SJCRH30 (cell line): ENCODE results near the gene POLR1G. TPM values are rescaled to one million over a fixed set of nuclear protein-coding genes. Genes with fewer than 3 reads are reported as not detected.
A peak's percentile ranks its signal among the peaks of the same experiment; 100 is the strongest.
"Not testable (repeated sequence)": the region's sequence is repeated elsewhere in the genome, so short reads cannot be mapped to it uniquely, and the experiment has no call there.

Experiments
- DNase-seq, 2 experiments: peaks; one replicate each; pipeline ENCODE4 v3.0.0-alpha.2; 2015 to 2020
- H3K27ac ChIP-seq: fragments of 250-450 bp; sonication (Bioruptor Pico); 2 replicates; pipeline ENCODE4 v1.5.1; 2020; ENCODE audit warnings: mild to moderate bottlenecking, moderate library complexity
- H3K27me3 ChIP-seq: fragments of 250-450 bp; sonication (Bioruptor Pico); 2 replicates; pipeline ENCODE4 v1.5.1; 2020; ENCODE audit warnings: mild to moderate bottlenecking, moderate library complexity
- H3K36me3 ChIP-seq: fragments of 250-450 bp; sonication (Bioruptor Pico); 2 replicates; pipeline ENCODE4 v1.5.1; 2020; ENCODE audit warnings: mild to moderate bottlenecking, moderate library complexity
- H3K4me1 ChIP-seq: fragments of 250-450 bp; sonication (Bioruptor Pico); 2 replicates; pipeline ENCODE4 v1.5.1; 2020; ENCODE audit warnings: mild to moderate bottlenecking, moderate library complexity
- H3K4me3 ChIP-seq: fragments of 250-450 bp; sonication (Bioruptor Pico); 2 replicates; pipeline ENCODE4 v1.5.1; 2020; ENCODE audit warnings: mild to moderate bottlenecking, moderate library complexity
- H3K9me3 ChIP-seq: fragments of 250-450 bp; sonication (Bioruptor Pico); replicated peaks from 2 replicates; pipeline ENCODE4 v1.5.1; 2020; ENCODE audit warnings: mild to moderate bottlenecking, moderate library complexity
- total RNA-seq: library from RNA; depleted of rRNA; stranded (reverse); fragments of >200 nt; shearing (Covaris generic); gene quantifications from 2 replicates; pipeline ENCODE4 v1.2.3, GENCODE V29; 2014

POLR1G gene
- total RNA-seq, 1 experiment from 2014 or later: 21.8 TPM

GRCh38 chr19:45423033-45423588 lies 16.7 kb downstream of the POLR1G start:
- Histone ChIP-seq H3K27me3 (no peaks in the 10 kb centered on the region), H3K36me3 (no peaks in the 10 kb centered on the region), H3K9me3 (no peaks in the 10 kb centered on the region), H3K4me3 (peak overlapping the region; percentile 53), H3K4me1 (peaks cover 14% of the 10 kb centered on the region), H3K27ac (peak overlapping the region; percentile 80; the same call in 1 of the 2 replicates)
- DNase-seq: no peak

- Histone ChIP-seq H3K4me3 (peak within 1 kb of the TSS; percentile 53), H3K9me3 (no peaks in the 10 kb centered on the region), H3K27me3 (peaks cover 4% of the 10 kb centered on the region; the same call in 1 of the 2 replicates), H3K4me1 (peaks cover 13% of the 10 kb centered on the region), H3K36me3 (no peaks in the 10 kb centered on the region), H3K27ac (peak within 1 kb of the TSS; percentile 80)
- DNase-seq: peak; percentile 98
Observed at GRCh38 chr19:45423589-45424190, 17.2 kb downstream of the POLR1G start, which contains the start of gene ERCC1. Gene ERCC1, minus strand, starts transcription at chr19:45423917. Its CDS starts 543 bp downstream, at chr19:45423374.

GRCh38 chr19:45424191-45425058 lies 18.0 kb downstream of the POLR1G start:
- Histone ChIP-seq H3K27ac (peak overlapping the region; percentile 80), H3K4me3 (peak overlapping the region; percentile 53), H3K9me3 (no peaks in the 10 kb centered on the region), H3K27me3 (peaks cover 11% of the 10 kb centered on the region), H3K36me3 (no peaks in the 10 kb centered on the region), H3K4me1 (peaks cover 5% of the 10 kb centered on the region)
- DNase-seq: peak; percentile 83

- no peaks in the 10 kb centered on the region for H3K36me3 ChIP-seq
- H3K27ac ChIP-seq: no peak overlapping the region
- peak overlapping the region; percentile 49 for H3K4me3 ChIP-seq
- no peaks in the 10 kb centered on the region; the same call in none of the 2 replicates for H3K4me1 ChIP-seq
- no peaks in the 10 kb centered on the region for H3K9me3 ChIP-seq
- H3K27me3 ChIP-seq: peaks cover 13% of the 10 kb centered on the region
- DNase-seq: peak; percentile 37 to 51
Observed at GRCh38 chr19:45428384-45429231, 22.2 kb downstream of the POLR1G start.

- H3K9me3 ChIP-seq, DNase-seq, H3K4me1 ChIP-seq, H3K4me3 ChIP-seq, H3K27ac ChIP-seq, H3K36me3 ChIP-seq: not testable (repeated sequence)
- peaks cover 13% of the 10 kb centered on the region for H3K27me3 ChIP-seq
Observed at GRCh38 chr19:45429896-45430295, 23.5 kb downstream of the POLR1G start.

GRCh38 chr19:45431008-45431407 lies 24.6 kb downstream of the POLR1G start:
- not testable (repeated sequence) for H3K4me1 ChIP-seq, H3K36me3 ChIP-seq, H3K9me3 ChIP-seq, H3K27ac ChIP-seq, H3K4me3 ChIP-seq, DNase-seq
- H3K27me3 ChIP-seq: peaks cover 13% of the 10 kb centered on the region

- H3K4me1 ChIP-seq: not testable (repeated sequence)
Observed at GRCh38 chr19:45432543-45432942, 26.1 kb downstream of the POLR1G start.

GRCh38 chr19:45437328-45437727 lies 30.9 kb downstream of the POLR1G start:
- Histone ChIP-seq H3K4me1 (peaks cover 3% of the 10 kb centered on the region; the same call in 1 of the 2 replicates), H3K27ac (no peak overlapping the region), H3K36me3 (no peaks in the 10 kb centered on the region), H3K4me3 (no peak overlapping the region), H3K27me3 (no peaks in the 10 kb centered on the region), H3K9me3 (peaks cover 3% of the 10 kb centered on the region)
- no peak for DNase-seq

More at GRCh38 chr19:45432543-45432942, 26.1 kb downstream of the POLR1G start:
- not testable (repeated sequence) for DNase-seq, H3K4me3 ChIP-seq, H3K36me3 ChIP-seq, H3K27ac ChIP-seq, H3K9me3 ChIP-seq
- peaks cover 13% of the 10 kb centered on the region for H3K27me3 ChIP-seq

GRCh38 chr19:45439190-45439568 lies 32.7 kb downstream of the POLR1G start:
- no peak for DNase-seq
- peaks cover 9% of the 10 kb centered on the region; the same call in 1 of the 2 replicates for H3K4me1 ChIP-seq
- no peaks in the 10 kb centered on the region for H3K36me3 ChIP-seq
- H3K27me3 ChIP-seq: no peaks in the 10 kb centered on the region
- H3K9me3 ChIP-seq: peaks cover 3% of the 10 kb centered on the region
- peak overlapping the region; percentile 65 for H3K4me3 ChIP-seq
- H3K27ac ChIP-seq: peak overlapping the region; percentile 52; the same call in 1 of the 2 replicates

- peak overlapping the region; percentile 65 for H3K4me3 ChIP-seq
- peak overlapping the region; percentile 52; the same call in 1 of the 2 replicates for H3K27ac ChIP-seq
- no peaks in the 10 kb centered on the region for H3K36me3 ChIP-seq
- peak; percentile 86 to 87 for DNase-seq
- peaks cover 9% of the 10 kb centered on the region; the same call in 1 of the 2 replicates for H3K4me1 ChIP-seq
- peaks cover 3% of the 10 kb centered on the region for H3K9me3 ChIP-seq
- H3K27me3 ChIP-seq: no peaks in the 10 kb centered on the region
Observed at GRCh38 chr19:45439569-45440258, 33.3 kb downstream of the POLR1G start.

- H3K9me3 ChIP-seq: peaks cover 3% of the 10 kb centered on the region
- H3K36me3 ChIP-seq: no peaks in the 10 kb centered on the region
- H3K4me3 ChIP-seq: peak overlapping the region; percentile 65
- H3K27me3 ChIP-seq: no peaks in the 10 kb centered on the region
- peaks cover 13% of the 10 kb centered on the region; the same call in 1 of the 2 replicates for H3K4me1 ChIP-seq
- H3K27ac ChIP-seq: peak overlapping the region; percentile 52; the same call in 1 of the 2 replicates
- peak in 1 of 2 experiments; percentile 30 for DNase-seq
Observed at GRCh38 chr19:45440259-45440638, 33.8 kb downstream of the POLR1G start.

GRCh38 chr19:45440873-45441654 lies 34.6 kb downstream of the POLR1G start:
- Histone ChIP-seq H3K9me3 (peaks cover 3% of the 10 kb centered on the region), H3K4me3 (no peak overlapping the region), H3K27ac (no peak overlapping the region), H3K4me1 (peaks cover 13% of the 10 kb centered on the region; the same call in 1 of the 2 replicates), H3K36me3 (no peaks in the 10 kb centered on the region), H3K27me3 (no peaks in the 10 kb centered on the region)
- peak; percentile 37 to 59 for DNase-seq

GRCh38 chr19:45442408-45442777 lies 35.9 kb downstream of the POLR1G start:
- no peaks in the 10 kb centered on the region for H3K27me3 ChIP-seq
- H3K36me3 ChIP-seq: no peaks in the 10 kb centered on the region
- H3K4me3 ChIP-seq: no peak overlapping the region
- H3K4me1 ChIP-seq: peaks cover 13% of the 10 kb centered on the region; the same call in 1 of the 2 replicates
- H3K27ac ChIP-seq: no peak overlapping the region
- DNase-seq: no peak
- H3K9me3 ChIP-seq: peaks cover 1% of the 10 kb centered on the region; the same call in 1 of the 2 replicates
